Naive B cell (primary cell): ENCODE data around the gene KRTAP10-2. TPM values are rescaled to one million over a fixed set of nuclear protein-coding genes. Genes with fewer than 3 reads are reported as not detected.
A peak's percentile ranks its signal among the peaks of the same experiment; 100 is the strongest.
"Not testable (repeated sequence)": the region's sequence is repeated elsewhere in the genome, so short reads cannot be mapped to it uniquely, and the experiment has no call there.

Experiments used
- ATAC-seq, 2 donors: fragments of 150-1000 bp; cut with Tn5 transposase; 2 replicates each; pipeline ENCODE4 v1.10.0; 2021; ENCODE audit warnings: low read depth in 2 of 2, mild to moderate bottlenecking in 2 of 2, moderate library complexity in 2 of 2
- DNase-seq: peaks from one replicate; pipeline ENCODE4 v3.0.0; 2022
- H3K27ac Mint-ChIP-seq, 6 donors: one replicate each; pipeline ENCODE4 v1.8.0; 2020 to 2022; ENCODE audit warnings: mild to moderate bottlenecking in 6 of 6, mixed read lengths in 6 of 6, moderate library complexity in 5 of 6, inconsistent platforms in 2 of 6
- H3K27me3 Mint-ChIP-seq, 3 donors: one replicate each; pipeline ENCODE4 v1.8.0; 2021 to 2022; ENCODE audit warnings: mixed read lengths in 3 of 3, mild to moderate bottlenecking in 1 of 3
- H3K36me3 Mint-ChIP-seq, 2 donors: one replicate each; pipeline ENCODE4 v1.8.0; 2020 to 2022; ENCODE audit warnings: mixed read lengths in 2 of 2, inconsistent platforms in 1 of 2, mild to moderate bottlenecking in 1 of 2
- H3K4me1 Mint-ChIP-seq, 3 donors: one replicate each; pipeline ENCODE4 v1.8.0; 2020 to 2022; ENCODE audit warnings: mixed read lengths in 3 of 3, inconsistent platforms in 1 of 3, mild to moderate bottlenecking in 1 of 3, moderate library complexity in 1 of 3
- H3K4me3 Mint-ChIP-seq, 8 donors: one replicate each; pipeline ENCODE4 v1.8.0; 2020 to 2022; ENCODE audit warnings: mild to moderate bottlenecking in 8 of 8, mixed read lengths in 8 of 8, moderate library complexity in 8 of 8, inconsistent platforms in 2 of 8
- H3K9me3 Mint-ChIP-seq, 7 donors: one replicate each; pipeline ENCODE4 v1.8.0; 2020 to 2022; ENCODE audit warnings: mixed read lengths in 7 of 7, mild to moderate bottlenecking in 5 of 7, inconsistent platforms in 2 of 7, moderate library complexity in 1 of 7
- polyA plus RNA-seq, 6 donors: library from polyadenylated mRNA; unstranded; fragments of 300-500 nt; fragmentation: Illumina TruSeq; gene quantifications; one replicate each; pipeline ENCODE4 v1.2.3, GENCODE V29; 2021; ENCODE audit warnings: low read depth in 6 of 6

Gene KRTAP10-2
- polyA plus RNA-seq, 6 donors from 2014 or later = not detected

DNA sequence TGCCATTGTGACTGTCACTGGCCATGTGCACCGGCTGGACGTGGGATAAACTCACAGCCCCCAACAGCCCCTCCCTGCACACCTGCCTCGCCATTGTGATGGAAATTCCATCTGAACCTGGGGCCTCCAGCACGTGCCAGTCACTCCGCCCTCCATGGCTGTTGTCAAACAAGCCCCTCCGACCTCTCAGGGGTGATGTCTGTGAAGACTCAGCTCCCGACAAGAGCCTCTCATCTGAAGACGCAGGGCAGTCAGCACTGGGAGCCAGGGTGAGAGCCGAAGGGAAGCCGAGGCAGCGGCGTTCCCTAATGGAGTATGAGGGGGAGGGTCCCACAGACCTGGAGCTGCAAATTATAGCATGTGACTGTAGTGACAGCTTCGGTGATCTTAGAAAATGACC lies 1.4 kb upstream of the KRTAP10-2 start:
- DNase-seq = no peak
- H3K9me3 Mint-ChIP-seq = peaks cover 2 to 16% (median 6%) of the 10 kb centered on the region in 7 donors
- ATAC-seq = no peak
- peaks cover 2 to 25% of the 10 kb centered on the region in 2 donors for H3K36me3 Mint-ChIP-seq
- no peak overlapping the region for H3K4me3 Mint-ChIP-seq
- peaks cover 7 to 13% (median 7%) of the 10 kb centered on the region in 3 donors for H3K4me1 Mint-ChIP-seq
- no peak overlapping the region for H3K27ac Mint-ChIP-seq
- peaks cover 27 to 84% (median 62%) of the 10 kb centered on the region in 3 donors for H3K27me3 Mint-ChIP-seq

DNA sequence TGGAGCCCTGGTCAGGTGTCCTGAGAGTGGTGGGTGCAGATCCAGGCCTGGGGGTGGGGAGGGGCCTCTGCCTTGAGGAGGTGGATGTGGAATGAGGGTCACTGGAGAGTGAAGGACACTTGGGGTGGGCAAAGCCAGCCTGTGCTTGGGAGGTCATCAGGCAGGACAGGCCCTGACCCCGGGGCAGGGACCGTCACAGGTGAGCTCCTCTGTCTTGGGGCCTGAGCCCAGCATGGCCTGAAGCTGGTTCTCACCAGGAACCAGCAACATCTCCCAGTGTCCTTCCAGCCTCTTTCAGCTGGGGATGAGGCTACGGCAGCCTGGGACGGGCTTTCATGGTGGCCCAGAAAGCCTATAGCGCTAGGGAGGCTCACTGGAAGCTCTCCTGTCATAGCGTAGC lies 831 bp upstream of the KRTAP10-2 start:
- DNase-seq (no peak), ATAC-seq (no peak)
- Mint-ChIP-seq H3K36me3 (peaks cover 7 to 25% of the 10 kb centered on the region in 2 donors), H3K9me3 (peaks cover 3 to 21% (median 11%) of the 10 kb centered on the region in 7 donors), H3K27me3 (peaks cover 26 to 79% (median 57%) of the 10 kb centered on the region in 3 donors), H3K4me3 (no peak overlapping the region), H3K27ac (no peak overlapping the region), H3K4me1 (peaks cover 9 to 18% (median 11%) of the 10 kb centered on the region in 3 donors)

DNA sequence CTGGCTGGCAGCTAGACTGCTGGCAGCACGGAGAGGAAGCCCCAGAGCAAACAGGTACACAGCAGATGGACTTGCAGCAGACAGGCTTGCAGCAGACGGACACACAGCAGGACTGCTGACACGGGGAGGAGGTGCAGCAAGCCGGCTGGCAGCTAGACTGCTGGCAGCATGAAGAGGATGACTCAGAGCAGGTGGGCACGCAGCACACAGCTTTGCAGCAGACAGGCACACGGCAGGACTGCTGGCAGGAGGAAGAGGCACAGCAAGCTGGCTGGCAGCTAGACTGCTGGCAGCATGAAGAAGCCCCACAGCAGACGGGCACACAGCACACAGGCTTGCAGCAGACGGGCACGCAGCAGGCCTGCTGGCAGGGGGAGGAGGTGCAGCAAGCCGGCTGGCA lies 498 bp downstream of the KRTAP10-2 start:
- no peak for ATAC-seq
- Mint-ChIP-seq H3K27ac (peak overlapping the region in 1 of 6 donors; percentile 26), H3K36me3 (peaks cover 13 to 31% of the 10 kb centered on the region in 2 donors)

DNA sequence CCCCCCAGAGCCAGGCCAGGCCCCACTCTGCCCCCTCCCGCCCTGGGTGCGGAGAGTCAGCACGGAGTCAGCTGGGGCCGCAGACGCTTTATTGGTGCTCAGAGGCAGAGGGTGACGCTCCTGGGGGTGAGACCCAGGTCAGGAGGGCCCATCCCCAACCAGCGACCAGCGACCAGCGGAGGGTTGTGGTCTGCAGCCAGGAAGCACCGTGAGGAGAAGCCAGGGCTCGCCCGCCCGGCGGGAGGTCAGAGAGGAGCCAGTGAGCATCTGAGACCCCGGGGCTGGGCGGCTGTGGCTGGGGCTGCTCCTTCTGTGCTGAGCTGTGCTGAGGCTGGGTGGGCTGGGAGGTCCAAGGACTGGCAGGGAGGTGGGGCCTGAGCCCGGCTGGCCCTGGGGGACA lies 1.0 kb downstream of the KRTAP10-2 start:
- peaks cover 9 to 40% (median 28%) of the 10 kb centered on the region in 7 donors for H3K9me3 Mint-ChIP-seq
- H3K27ac Mint-ChIP-seq, DNase-seq, ATAC-seq, H3K4me3 Mint-ChIP-seq: not testable (repeated sequence)
- H3K36me3 Mint-ChIP-seq = peaks cover 13 to 31% of the 10 kb centered on the region in 2 donors
- peaks cover 6 to 15% (median 7%) of the 10 kb centered on the region in 3 donors for H3K4me1 Mint-ChIP-seq
- H3K27me3 Mint-ChIP-seq = peaks cover 20 to 68% (median 53%) of the 10 kb centered on the region in 3 donors

More for the DNA sequence above, 498 bp downstream of the KRTAP10-2 start:
- Mint-ChIP-seq H3K4me1 (peaks cover 7 to 17% (median 7%) of the 10 kb centered on the region in 3 donors), H3K9me3 (peaks cover 9 to 35% (median 23%) of the 10 kb centered on the region in 7 donors), H3K27me3 (peaks cover 20 to 71% (median 53%) of the 10 kb centered on the region in 3 donors), H3K4me3 (no peak overlapping the region)
- no peak for DNase-seq

DNA sequence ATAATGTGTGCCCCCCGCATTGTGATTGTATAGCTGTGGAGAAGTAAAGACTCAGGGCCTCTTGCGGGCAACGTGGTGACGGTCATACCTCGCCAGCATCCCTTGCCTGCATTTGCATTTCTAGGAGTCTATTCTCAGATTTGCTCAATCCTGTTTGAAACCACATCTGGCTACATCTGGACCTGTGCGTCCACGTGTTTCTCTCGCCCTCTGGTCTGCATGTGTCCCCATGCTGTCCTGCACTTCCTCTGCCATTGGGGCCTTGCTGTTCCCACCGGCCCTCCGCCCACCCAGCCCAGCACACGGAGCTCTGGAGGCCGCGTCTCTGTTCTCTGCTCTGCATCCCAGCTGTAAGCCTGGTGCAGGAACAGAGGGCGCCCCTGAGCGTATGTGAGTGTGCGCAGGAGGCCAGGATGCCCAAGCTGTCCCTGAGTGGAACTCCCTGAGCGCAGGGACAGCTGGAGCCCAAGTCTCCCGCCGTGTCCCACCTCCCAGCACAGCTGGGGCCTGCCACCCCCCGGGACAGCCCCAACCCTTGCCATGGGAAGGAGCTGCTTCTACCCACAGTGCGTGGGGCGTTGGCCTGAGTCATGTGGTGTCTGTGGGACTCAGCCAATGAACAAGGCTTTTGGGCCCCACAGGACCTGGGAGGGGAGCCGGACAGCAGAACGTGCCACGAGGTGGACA lies 1.6 kb downstream of the KRTAP10-2 start:
- DNase-seq (no peak), ATAC-seq (no peak)
- peaks cover 20 to 62% (median 46%) of the 10 kb centered on the region in 3 donors for H3K27me3 Mint-ChIP-seq
- peaks cover 6 to 15% (median 7%) of the 10 kb centered on the region in 3 donors for H3K4me1 Mint-ChIP-seq
- no peak overlapping the region for H3K27ac Mint-ChIP-seq
- H3K36me3 Mint-ChIP-seq = peaks cover 13 to 31% of the 10 kb centered on the region in 2 donors
- H3K9me3 Mint-ChIP-seq = peaks cover 9 to 41% (median 28%) of the 10 kb centered on the region in 7 donors
- no peak overlapping the region for H3K4me3 Mint-ChIP-seq

DNA sequence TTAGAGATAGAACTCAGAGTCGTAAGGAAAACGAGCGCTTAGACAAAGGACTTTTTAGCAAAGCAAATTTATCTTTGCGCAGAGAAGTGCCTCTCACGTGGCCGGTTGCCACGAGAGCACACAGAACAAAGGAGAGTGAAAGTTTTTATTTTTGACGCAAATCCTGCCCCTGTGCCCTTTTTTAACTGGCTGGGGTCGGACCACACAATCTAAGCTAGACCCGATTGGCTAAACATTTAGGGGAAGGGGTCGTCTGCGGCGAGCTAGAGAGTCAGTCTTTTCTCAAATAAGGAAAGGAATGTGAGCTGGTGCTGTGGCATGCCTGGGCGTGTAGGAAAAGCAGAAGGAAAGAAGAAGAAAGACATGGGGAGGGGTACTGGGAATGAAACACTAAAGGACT lies 2.4 kb downstream of the KRTAP10-2 start:
- Mint-ChIP-seq H3K27ac (peak overlapping the region in 2 of 6 donors; percentile 1 to 23), H3K27me3 (peaks cover 20 to 55% (median 39%) of the 10 kb centered on the region in 3 donors), H3K4me3 (no peak overlapping the region), H3K36me3 (peaks cover 13 to 31% of the 10 kb centered on the region in 2 donors), H3K9me3 (peaks cover 8 to 39% (median 28%) of the 10 kb centered on the region in 7 donors), H3K4me1 (peaks cover 6 to 15% (median 7%) of the 10 kb centered on the region in 3 donors)
- ATAC-seq (no peak), DNase-seq (no peak)

DNA sequence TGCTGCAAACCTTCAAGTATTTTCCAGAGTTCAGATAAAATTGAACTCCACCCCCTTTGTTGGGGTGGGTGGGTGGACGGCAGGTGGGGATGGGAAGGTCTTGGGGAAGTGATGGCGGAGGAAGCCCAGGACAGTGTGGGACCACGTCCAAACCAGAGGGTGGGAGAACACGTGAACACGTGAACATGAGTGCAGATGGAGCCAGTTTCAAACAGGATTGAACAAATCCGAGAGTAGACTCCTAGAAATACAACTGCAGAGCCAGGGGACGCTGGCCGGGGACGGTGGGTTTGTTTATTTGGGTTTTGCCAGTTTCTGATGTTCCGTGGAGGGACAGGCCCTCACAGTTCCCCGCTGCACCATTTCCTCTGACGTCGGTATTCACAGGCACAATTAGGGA lies 2.9 kb downstream of the KRTAP10-2 start:
- DNase-seq = no peak
- Mint-ChIP-seq H3K36me3 (peaks cover 13 to 31% of the 10 kb centered on the region in 2 donors), H3K4me1 (peaks cover 6 to 15% (median 7%) of the 10 kb centered on the region in 3 donors), H3K27me3 (peaks cover 19 to 49% (median 38%) of the 10 kb centered on the region in 3 donors), H3K27ac (peak overlapping the region in 1 of 6 donors; percentile 23), H3K4me3 (no peak overlapping the region), H3K9me3 (peaks cover 7 to 36% (median 28%) of the 10 kb centered on the region in 7 donors)
- ATAC-seq = no peak

DNA sequence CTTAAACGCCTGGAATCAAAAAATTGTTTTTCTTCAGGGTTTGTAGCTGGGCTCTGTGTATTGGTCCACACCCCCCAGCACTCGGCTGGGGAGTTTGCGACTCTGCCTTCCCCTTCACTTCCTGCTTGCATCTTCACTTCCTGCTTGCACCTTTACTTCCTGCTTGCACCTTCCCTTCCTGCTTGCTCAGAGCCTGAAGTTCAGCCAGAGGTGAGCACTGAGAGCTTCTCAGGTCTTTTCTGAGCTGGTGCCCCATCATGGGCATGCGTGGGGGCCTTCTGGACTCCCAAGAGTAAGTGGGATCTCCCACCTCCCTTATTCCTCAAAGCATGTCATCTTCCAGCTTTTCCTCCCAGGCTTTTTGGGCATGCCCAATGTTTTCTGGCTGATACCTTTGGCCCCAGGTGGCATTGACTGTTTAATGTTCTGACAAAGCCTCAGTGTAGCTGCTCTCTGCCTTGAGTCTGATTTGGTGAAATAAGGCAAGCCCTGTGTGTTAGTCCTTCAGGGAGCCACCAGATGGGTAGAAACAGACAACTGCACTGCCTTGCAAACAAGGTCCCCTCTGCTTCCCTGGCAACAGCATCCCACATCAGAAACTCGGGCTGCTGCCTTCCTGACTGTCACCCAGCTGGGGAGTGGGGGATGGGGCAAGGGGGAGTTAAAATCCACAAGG lies 3.5 kb downstream of the KRTAP10-2 start:
- ATAC-seq = no peak
- H3K27me3 Mint-ChIP-seq = peaks cover 15 to 43% (median 38%) of the 10 kb centered on the region in 3 donors
- peaks cover 13 to 31% of the 10 kb centered on the region in 2 donors for H3K36me3 Mint-ChIP-seq
- peak overlapping the region in 4 of 8 donors; percentile 41 to 71 (median 60) for H3K4me3 Mint-ChIP-seq
- peaks cover 7 to 36% (median 28%) of the 10 kb centered on the region in 7 donors for H3K9me3 Mint-ChIP-seq
- no peak for DNase-seq
- H3K4me1 Mint-ChIP-seq = peaks cover 6 to 15% (median 7%) of the 10 kb centered on the region in 3 donors
- peak overlapping the region in 3 of 6 donors; percentile 42 to 96 (median 56) for H3K27ac Mint-ChIP-seq

DNA sequence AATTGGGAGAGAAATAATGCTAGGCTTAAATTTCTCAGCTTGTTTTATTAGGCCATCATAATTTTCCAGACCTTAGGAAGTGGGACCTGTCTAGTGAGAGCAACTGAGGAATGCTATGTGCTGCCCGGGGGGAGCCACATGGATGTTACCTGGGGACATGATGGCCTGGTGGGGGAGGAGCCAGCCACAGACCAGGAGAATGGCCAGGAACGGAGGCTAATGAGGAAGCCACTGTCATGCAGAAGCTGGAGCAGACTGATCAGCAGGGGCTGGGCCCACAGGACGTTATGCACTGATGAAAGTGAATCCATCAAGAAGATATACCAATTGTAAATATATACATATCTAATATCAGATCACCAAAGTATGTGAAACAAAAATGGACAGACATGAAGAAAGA lies 6.7 kb downstream of the KRTAP10-2 start:
- DNase-seq (no peak), ATAC-seq (no peak)
- peaks cover 6 to 15% (median 7%) of the 10 kb centered on the region in 3 donors for H3K4me1 Mint-ChIP-seq
- peak overlapping the region in 1 of 6 donors; percentile 38 for H3K27ac Mint-ChIP-seq
- H3K36me3 Mint-ChIP-seq = peaks cover 13 to 31% of the 10 kb centered on the region in 2 donors
- H3K27me3 Mint-ChIP-seq = peaks cover 15 to 27% (median 25%) of the 10 kb centered on the region in 3 donors
- H3K9me3 Mint-ChIP-seq = peaks cover 7 to 34% (median 28%) of the 10 kb centered on the region in 7 donors
- H3K4me3 Mint-ChIP-seq = no peak overlapping the region

DNA sequence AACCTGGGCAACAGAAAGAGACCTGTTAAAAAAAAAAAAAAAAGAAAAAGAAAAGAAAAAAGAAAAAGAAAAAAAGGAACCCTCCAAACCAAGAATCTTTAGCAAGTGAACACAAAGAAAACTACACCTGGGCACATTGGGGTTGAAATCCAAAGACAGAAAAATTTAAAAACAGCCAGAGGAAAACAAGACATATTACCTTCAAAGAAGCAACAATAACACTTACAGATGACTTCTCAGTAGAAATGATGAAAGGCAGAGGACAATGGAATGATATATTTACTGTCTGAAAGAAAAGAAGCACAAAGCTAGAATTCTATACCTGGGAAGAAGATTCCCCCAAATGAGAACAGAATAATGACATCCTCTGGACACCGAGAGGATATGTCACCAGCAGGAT lies 8.6 kb downstream of the KRTAP10-2 start:
- no peak for ATAC-seq
- Mint-ChIP-seq H3K4me1 (peaks cover 4 to 8% (median 5%) of the 10 kb centered on the region in 3 donors), H3K4me3 (no peak overlapping the region), H3K9me3 (peaks cover 7 to 26% (median 23%) of the 10 kb centered on the region in 7 donors), H3K27ac (no peak overlapping the region), H3K27me3 (peaks cover under 1 to 29% (median 25%) of the 10 kb centered on the region in 3 donors), H3K36me3 (peaks cover 11 to 14% of the 10 kb centered on the region in 2 donors)
- no peak for DNase-seq

DNA sequence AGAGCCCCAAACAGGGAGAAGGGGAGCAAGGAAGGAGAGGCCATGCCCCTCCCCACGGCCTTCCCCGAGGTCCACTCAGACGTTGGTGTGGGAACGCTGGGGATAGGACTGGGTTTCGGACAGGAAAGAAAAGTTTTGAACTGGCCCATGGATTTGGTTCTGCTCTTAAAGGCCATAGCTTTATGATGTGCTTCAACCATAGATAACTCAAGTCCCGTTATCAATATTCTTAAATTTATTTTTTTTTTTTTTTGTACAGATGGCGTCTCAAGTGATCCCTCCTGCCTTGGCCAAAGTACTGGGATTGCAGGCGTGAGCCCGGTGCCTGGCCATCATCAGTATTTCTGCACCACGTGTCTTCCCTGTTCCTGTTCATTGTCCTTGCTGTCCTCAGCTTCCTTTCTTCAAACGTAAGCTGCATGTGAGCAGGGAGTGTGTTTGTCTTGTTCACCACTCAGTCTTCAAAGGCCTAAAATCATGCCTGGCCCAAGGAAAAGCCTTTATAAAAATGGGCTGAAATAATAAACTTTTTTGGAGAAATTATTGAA lies 10.5 kb downstream of the KRTAP10-2 start:
- H3K27ac Mint-ChIP-seq = no peak overlapping the region
- no peak overlapping the region for H3K4me3 Mint-ChIP-seq
- no peak for DNase-seq

DNA sequence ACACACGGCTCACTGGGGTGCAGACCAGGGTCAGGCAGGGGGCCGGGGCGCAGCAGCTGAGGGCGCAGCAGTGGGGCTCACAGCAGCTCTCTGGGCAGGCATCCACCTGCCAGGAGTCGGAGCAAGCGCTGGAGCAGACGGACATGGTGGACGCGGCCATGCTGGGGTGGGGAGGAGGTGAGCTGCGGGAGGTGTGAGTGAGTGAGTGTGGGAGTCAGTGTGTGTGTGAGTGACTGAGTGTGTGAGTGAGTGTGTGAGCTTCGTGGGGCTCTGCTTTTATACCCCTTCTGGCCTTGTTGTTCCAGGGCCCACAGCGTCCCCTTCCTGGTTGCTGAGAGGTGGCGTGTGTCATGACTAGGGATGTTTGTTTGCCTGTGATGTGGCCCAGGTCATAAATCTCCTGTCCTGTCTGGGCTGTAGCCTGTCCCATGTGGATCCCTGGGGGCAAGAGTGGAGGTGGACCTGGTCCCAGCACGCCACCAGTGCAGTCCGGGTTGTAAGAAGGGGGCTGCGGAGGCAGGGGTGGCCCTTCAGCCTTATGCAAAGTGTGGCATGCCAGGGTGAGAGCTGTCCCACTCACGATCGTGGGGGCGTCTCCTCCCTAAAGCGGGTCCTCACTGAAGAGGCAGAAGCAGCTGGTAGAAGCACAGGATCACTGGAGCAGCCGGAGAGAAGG lies 11.2 kb downstream of the KRTAP10-2 start, which contains the start of gene KRTAP10-1:
TSS of gene KRTAP10-1 (minus strand) at position 205 of the 676 bp plus-strand sequence. CDS start at position 160, 45 bp downstream.
- no peaks in the 10 kb centered on the region for H3K36me3 Mint-ChIP-seq
- no peak within 1 kb of the TSS for H3K27ac Mint-ChIP-seq
- H3K9me3 Mint-ChIP-seq = peaks cover 0 to 4% (median 0%) of the 10 kb centered on the region in 7 donors
- peaks cover 15 to 42% (median 33%) of the 10 kb centered on the region in 3 donors for H3K27me3 Mint-ChIP-seq
- ATAC-seq = no peak
- H3K4me1 Mint-ChIP-seq = no peaks in the 10 kb centered on the region
- no peak for DNase-seq
- peak within 1 kb of the TSS in 1 of 8 donors; percentile 73 for H3K4me3 Mint-ChIP-seq

More for the DNA sequence above, 10.5 kb downstream of the KRTAP10-2 start:
- peaks cover 15 to 42% (median 33%) of the 10 kb centered on the region in 3 donors for H3K27me3 Mint-ChIP-seq
- H3K4me1 Mint-ChIP-seq = no peaks in the 10 kb centered on the region
- no peaks in the 10 kb centered on the region for H3K36me3 Mint-ChIP-seq
- no peak for ATAC-seq
- H3K9me3 Mint-ChIP-seq = peaks cover 0 to 7% (median 5%) of the 10 kb centered on the region in 7 donors
